K562 treated with DMSO at 1 percent for 48 hours (cell line): Measurements from ENCODE around the gene AGTPBP1. TPM values are rescaled to one million over a fixed set of nuclear protein-coding genes. Genes with fewer than 3 reads are reported as not detected.

Source experiments
- total RNA-seq: library from RNA; unstranded; fragments of 300-600 nt; gene quantifications from 2 replicates; pipeline ENCODE4 v1.2.3, GENCODE V29; 2022; ENCODE audit warnings: low replicate concordance; ENCODE audit errors: extremely low read depth

AGTPBP1 gene, protein sequence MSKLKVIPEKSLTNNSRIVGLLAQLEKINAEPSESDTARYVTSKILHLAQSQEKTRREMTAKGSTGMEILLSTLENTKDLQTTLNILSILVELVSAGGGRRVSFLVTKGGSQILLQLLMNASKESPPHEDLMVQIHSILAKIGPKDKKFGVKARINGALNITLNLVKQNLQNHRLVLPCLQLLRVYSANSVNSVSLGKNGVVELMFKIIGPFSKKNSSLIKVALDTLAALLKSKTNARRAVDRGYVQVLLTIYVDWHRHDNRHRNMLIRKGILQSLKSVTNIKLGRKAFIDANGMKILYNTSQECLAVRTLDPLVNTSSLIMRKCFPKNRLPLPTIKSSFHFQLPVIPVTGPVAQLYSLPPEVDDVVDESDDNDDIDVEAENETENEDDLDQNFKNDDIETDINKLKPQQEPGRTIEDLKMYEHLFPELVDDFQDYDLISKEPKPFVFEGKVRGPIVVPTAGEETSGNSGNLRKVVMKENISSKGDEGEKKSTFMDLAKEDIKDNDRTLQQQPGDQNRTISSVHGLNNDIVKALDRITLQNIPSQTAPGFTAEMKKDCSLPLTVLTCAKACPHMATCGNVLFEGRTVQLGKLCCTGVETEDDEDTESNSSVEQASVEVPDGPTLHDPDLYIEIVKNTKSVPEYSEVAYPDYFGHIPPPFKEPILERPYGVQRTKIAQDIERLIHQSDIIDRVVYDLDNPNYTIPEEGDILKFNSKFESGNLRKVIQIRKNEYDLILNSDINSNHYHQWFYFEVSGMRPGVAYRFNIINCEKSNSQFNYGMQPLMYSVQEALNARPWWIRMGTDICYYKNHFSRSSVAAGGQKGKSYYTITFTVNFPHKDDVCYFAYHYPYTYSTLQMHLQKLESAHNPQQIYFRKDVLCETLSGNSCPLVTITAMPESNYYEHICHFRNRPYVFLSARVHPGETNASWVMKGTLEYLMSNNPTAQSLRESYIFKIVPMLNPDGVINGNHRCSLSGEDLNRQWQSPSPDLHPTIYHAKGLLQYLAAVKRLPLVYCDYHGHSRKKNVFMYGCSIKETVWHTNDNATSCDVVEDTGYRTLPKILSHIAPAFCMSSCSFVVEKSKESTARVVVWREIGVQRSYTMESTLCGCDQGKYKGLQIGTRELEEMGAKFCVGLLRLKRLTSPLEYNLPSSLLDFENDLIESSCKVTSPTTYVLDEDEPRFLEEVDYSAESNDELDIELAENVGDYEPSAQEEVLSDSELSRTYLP
- not detected in 2 replicates for total RNA-seq

DNA sequence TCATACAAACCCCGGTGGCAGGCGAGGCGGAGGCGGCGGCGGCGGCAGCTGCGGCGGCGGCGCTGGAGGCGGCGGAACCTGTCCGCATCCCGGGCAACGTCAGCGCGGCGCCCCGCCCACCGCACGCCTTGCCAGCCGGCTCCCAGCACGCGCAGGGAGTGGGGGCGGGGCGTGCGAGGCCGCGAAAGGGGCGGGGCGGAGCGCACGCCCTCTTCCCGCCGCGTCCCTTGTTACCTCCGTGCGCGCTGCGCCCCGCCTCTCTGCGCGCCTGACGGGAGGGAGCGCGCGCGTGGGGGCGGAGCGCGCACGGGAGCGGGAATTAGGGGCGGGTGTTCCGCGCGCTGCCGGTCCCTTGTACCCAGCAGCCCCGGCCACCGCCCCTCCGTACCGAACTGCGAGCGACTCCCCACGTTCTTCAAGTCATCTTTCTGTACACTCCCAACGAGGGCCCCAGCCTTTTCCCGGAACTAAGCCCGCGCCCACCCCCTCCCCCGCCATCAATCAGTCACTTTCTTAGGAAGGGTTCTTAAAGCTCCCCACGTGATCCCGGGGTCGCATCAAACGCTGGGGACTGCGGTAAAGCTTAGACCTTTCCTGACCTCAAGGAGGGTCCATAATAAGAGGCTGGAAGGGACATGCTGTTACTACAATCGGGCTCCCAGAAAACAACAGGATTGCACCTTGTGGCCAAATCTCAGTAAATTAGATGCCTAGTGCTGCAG is at the start of gene AGTPBP1:
AGTPBP1 (minus strand) TSS at position 80 of the 722 bp plus-strand sequence. CDS start 29,421 bp downstream, outside the sequence.

Other genes starting within 250 kb of the AGTPBP1 start
- not detected in 2 replicates for gene NAA35, start 199.2 kb upstream of the AGTPBP1 start, total RNA-seq